HEK293 (cell line): Measurements from ENCODE around the gene NCK2.

Experiments used
- CTCF ChIA-PET: fragments of 350-600 bp; formaldehyde crosslinking; extraction: SDS; loops from one replicate; lab custom pipeline; 2021; ENCODE audit warnings: antibody characterized with exemption; lab: Yijun Ruan, JAX
- POLR2A ChIA-PET: fragments of 300-600 bp; formaldehyde crosslinking; extraction: SDS; loops from one replicate; lab custom pipeline; 2020; ENCODE audit warnings: antibody characterized with exemption, inconsistent platforms; lab: Yijun Ruan, JAX
- H3K27ac ChIP-seq: fragments of 200-500 bp; sonication (Bioruptor generic); 2 replicates; pipeline ENCODE4 v1.5.1; 2014; ENCODE audit warnings: low read depth, low read length, control low read depth, inconsistent platforms; ENCODE audit errors: extremely low read depth
- H3K36me3 ChIP-seq, 2 experiments: fragments of 200-500 bp in 1 of 2; sonication (Bioruptor generic) in 1 of 2; 1 replicate in 1 of 2; 2 replicates in 1 of 2; pipeline ENCODE4 v1.5.1; 2014 to 2017; ENCODE audit warnings: inconsistent platforms in 2 of 2, low read length in 2 of 2; ENCODE audit not compliant: control insufficient read depth in 2 of 2, insufficient read depth in 1 of 2
- H3K4me1 ChIP-seq: fragments of 200-500 bp; sonication (Bioruptor generic); 2 replicates; pipeline ENCODE4 v1.5.1; 2014; ENCODE audit warnings: mild to moderate bottlenecking, low read length, inconsistent platforms; ENCODE audit not compliant: control insufficient read depth, insufficient read depth
- H3K4me3 ChIP-seq: 2 replicates; pipeline ENCODE4 v1.5.1; 2011; ENCODE audit warnings: low read depth, mild to moderate bottlenecking, control low read depth, low read length, moderate library complexity
- H3K9me3 ChIP-seq: fragments of 200-500 bp; sonication (Bioruptor generic); 2 replicates; pipeline ENCODE4 v1.5.1; 2014; ENCODE audit warnings: low read depth, low read length, inconsistent platforms; ENCODE audit not compliant: control insufficient read depth, insufficient read depth
- GLIS2 ChIP-seq: fragments of 450-650 bp; formaldehyde crosslinking; IDR thresholded peaks from 2 replicates; pipeline ENCODE4 v1.5.1; 2016; ENCODE audit warnings: missing biosample characterization, missing genetic modification characterization
- KLF17 ChIP-seq: fragments of 450-650 bp; formaldehyde crosslinking; IDR thresholded peaks from 2 replicates; pipeline ENCODE4 v1.5.1; 2016; ENCODE audit warnings: missing biosample characterization, missing genetic modification characterization
- PATZ1 ChIP-seq: fragments of 450-650 bp; formaldehyde crosslinking; IDR thresholded peaks from 2 replicates; pipeline ENCODE4 v1.5.1; 2016; ENCODE audit warnings: missing biosample characterization, missing genetic modification characterization
- PRDM4 ChIP-seq: fragments of 450-650 bp; formaldehyde crosslinking; IDR thresholded peaks from 2 replicates; pipeline ENCODE4 v1.5.1; 2017; ENCODE audit warnings: missing biosample characterization, missing genetic modification characterization
- SP7 ChIP-seq: fragments of 450-650 bp; formaldehyde crosslinking; IDR thresholded peaks from 2 replicates; pipeline ENCODE4 v1.5.1; 2016; ENCODE audit warnings: missing biosample characterization, missing genetic modification characterization
- ZBTB1 ChIP-seq: fragments of 450-650 bp; formaldehyde crosslinking; IDR thresholded peaks from 2 replicates; pipeline ENCODE4 v1.5.1; 2016; ENCODE audit warnings: missing biosample characterization, missing genetic modification characterization
- ZBTB17 ChIP-seq: fragments of 450-650 bp; formaldehyde crosslinking; IDR thresholded peaks from 2 replicates; pipeline ENCODE4 v1.5.1; 2016; ENCODE audit warnings: missing biosample characterization, missing genetic modification characterization
- ZBTB8A ChIP-seq: fragments of 450-650 bp; formaldehyde crosslinking; IDR thresholded peaks from 2 replicates; pipeline ENCODE4 v1.5.1; 2016; ENCODE audit warnings: missing biosample characterization, missing genetic modification characterization
- ZFHX2 ChIP-seq: fragments of 450-650 bp; formaldehyde crosslinking; conservative IDR thresholded peaks from 2 replicates; pipeline ENCODE4 v1.5.1; 2016; ENCODE audit warnings: missing biosample characterization, missing genetic modification characterization
- ZFP3 ChIP-seq: fragments of 450-650 bp; formaldehyde crosslinking; IDR thresholded peaks from 2 replicates; pipeline ENCODE4 v1.5.1; 2016; ENCODE audit warnings: low read depth, missing biosample characterization, missing genetic modification characterization
- ZFP69B ChIP-seq: fragments of 450-650 bp; formaldehyde crosslinking; IDR thresholded peaks from 2 replicates; pipeline ENCODE4 v1.5.1; 2016; ENCODE audit warnings: missing biosample characterization, missing genetic modification characterization
- ZNF112 ChIP-seq: fragments of 450-650 bp; formaldehyde crosslinking; IDR thresholded peaks from 2 replicates; pipeline ENCODE4 v1.5.0; 2017; ENCODE audit warnings: missing biosample characterization, missing genetic modification characterization
- ZNF132 ChIP-seq: fragments of 450-650 bp; formaldehyde crosslinking; IDR thresholded peaks from 2 replicates; pipeline ENCODE4 v1.5.1; 2017; ENCODE audit warnings: missing biosample characterization, missing genetic modification characterization, borderline replicate concordance
- ZNF148 ChIP-seq: fragments of 450-650 bp; formaldehyde crosslinking; IDR thresholded peaks from 2 replicates; pipeline ENCODE4 v1.5.0; 2017; ENCODE audit warnings: missing biosample characterization, missing genetic modification characterization, borderline replicate concordance
- ZNF174 ChIP-seq: fragments of 450-650 bp; formaldehyde crosslinking; IDR thresholded peaks from 2 replicates; pipeline ENCODE4 v1.5.0; 2017; ENCODE audit warnings: missing biosample characterization, mild to moderate bottlenecking, missing genetic modification characterization
- ZNF221 ChIP-seq: fragments of 450-650 bp; formaldehyde crosslinking; IDR thresholded peaks from 2 replicates; pipeline ENCODE4 v1.5.1; 2017; ENCODE audit warnings: missing biosample characterization, missing genetic modification characterization, borderline replicate concordance
- ZNF223 ChIP-seq: fragments of 450-650 bp; formaldehyde crosslinking; IDR thresholded peaks from 2 replicates; pipeline ENCODE4 v1.5.1; 2016; ENCODE audit warnings: missing biosample characterization, missing genetic modification characterization
- ZNF37A ChIP-seq: fragments of 450-650 bp; IDR thresholded peaks from 2 replicates; pipeline ENCODE4 v1.5.1; 2018; ENCODE audit warnings: missing biosample characterization, missing genetic modification characterization
- ZNF391 ChIP-seq: fragments of 450-650 bp; formaldehyde crosslinking; IDR thresholded peaks from 2 replicates; pipeline ENCODE4 v1.5.1; 2016; ENCODE audit warnings: low read depth, missing biosample characterization, missing genetic modification characterization, borderline replicate concordance
- ZNF501 ChIP-seq: fragments of 450-650 bp; formaldehyde crosslinking; IDR thresholded peaks from 2 replicates; pipeline ENCODE4 v1.5.1; 2016; ENCODE audit warnings: missing biosample characterization, missing genetic modification characterization
- ZNF548 ChIP-seq: fragments of 450-650 bp; formaldehyde crosslinking; IDR thresholded peaks from 2 replicates; pipeline ENCODE4 v1.5.1; 2016; ENCODE audit warnings: missing biosample characterization, missing genetic modification characterization
- ZNF549 ChIP-seq: fragments of 450-650 bp; IDR thresholded peaks from 2 replicates; pipeline ENCODE4 v1.5.1; 2018; ENCODE audit warnings: missing biosample characterization, missing genetic modification characterization, mild to moderate bottlenecking, inconsistent platforms, moderate library complexity
- ZNF558 ChIP-seq: fragments of 450-650 bp; formaldehyde crosslinking; IDR thresholded peaks from 2 replicates; pipeline ENCODE4 v1.5.1; 2016; ENCODE audit warnings: missing biosample characterization, missing genetic modification characterization
- ZNF626 ChIP-seq: fragments of 450-650 bp; sonication (Bioruptor Pico); formaldehyde crosslinking; IDR thresholded peaks from 2 replicates; pipeline ENCODE4 v1.5.1; 2018; ENCODE audit warnings: missing biosample characterization, missing genetic modification characterization, inconsistent platforms
- ZNF785 ChIP-seq: fragments of 450-650 bp; formaldehyde crosslinking; IDR thresholded peaks from 2 replicates; pipeline ENCODE4 v1.5.1; 2016; ENCODE audit warnings: missing biosample characterization, missing genetic modification characterization
- ZNF837 ChIP-seq: fragments of 450-650 bp; formaldehyde crosslinking; IDR thresholded peaks from 2 replicates; pipeline ENCODE4 v1.5.1; 2016; ENCODE audit warnings: missing biosample characterization, missing genetic modification characterization
- ZNF843 ChIP-seq: fragments of 450-650 bp; formaldehyde crosslinking; IDR thresholded peaks from 2 replicates; pipeline ENCODE4 v1.5.1; 2016; ENCODE audit warnings: missing biosample characterization, missing genetic modification characterization

NCK2 gene

GRCh38 chr2:105869341-105869740 lies 124.6 kb downstream of the NCK2 start (continued):
- TF ChIP-seq ZNF549 (tag by site-specific recombination): no peak
- TF ChIP-seq ZNF223 (tag by site-specific recombination): no peak
- no peak for TF ChIP-seq ZNF221
- no peak for TF ChIP-seq ZBTB1 (tag by site-specific recombination)

- H3K4me1 ChIP-seq: peaks cover 3% of the 10 kb centered on the region; the same call in 1 of the 2 replicates
- ChIA-PET CTCF (no interaction called here), POLR2A (no interaction called here)
- H3K27ac ChIP-seq: no peak overlapping the region
- H3K36me3 ChIP-seq: no peaks in the 10 kb centered on the region
- H3K9me3 ChIP-seq: no peaks in the 10 kb centered on the region
- TF ChIP-seq KLF17 (tag by site-specific recombination) (no peak), ZNF548 (tag by site-specific recombination) (no peak), ZBTB17 (tag by site-specific recombination) (no peak), GLIS2 (tag by site-specific recombination) (no peak), ZFP3 (no peak), ZNF391 (tag by site-specific recombination) (no peak), ZNF558 (tag by site-specific recombination) (no peak), PRDM4 (no peak), ZNF37A (no peak)
- H3K4me3 ChIP-seq: no peak overlapping the region
These were observed 125.3 kb downstream of the NCK2 start for GRCh38 chr2:105870062-105870461.

GRCh38 chr2:105870858-105871257 lies 126.1 kb downstream of the NCK2 start:
- Histone ChIP-seq H3K27ac (no peak overlapping the region), H3K4me3 (no peak overlapping the region), H3K4me1 (no peaks in the 10 kb centered on the region), H3K36me3 (no peaks in the 10 kb centered on the region), H3K9me3 (no peaks in the 10 kb centered on the region)
- POLR2A ChIA-PET: no interaction called here
- CTCF ChIA-PET: no interaction called here
- TF ChIP-seq ZNF785 (no peak), SP7 (no peak), ZFHX2 (tag by site-specific recombination) (no peak), ZNF501 (tag by site-specific recombination) (no peak), KLF17 (tag by site-specific recombination) (no peak), ZNF112 (tag by site-specific recombination) (no peak), ZBTB17 (tag by site-specific recombination) (no peak), ZBTB8A (tag by site-specific recombination) (no peak), ZNF843 (tag by site-specific recombination) (no peak), ZNF174 (tag by site-specific recombination) (no peak), ZFP69B (no peak), ZNF132 (tag by site-specific recombination) (no peak), ZNF148 (tag by site-specific recombination) (no peak), PATZ1 (tag by site-specific recombination) (no peak), ZNF626 (no peak), ZNF837 (tag by site-specific recombination) (no peak)
